K562 (cell line): ENCODE data around the gene GPR183. TPM values are rescaled to one million over a fixed set of nuclear protein-coding genes. Genes with fewer than 3 reads are reported as not detected.

Experiments
- ARID1B ChIP-seq: fragments of 450-650 bp; IDR thresholded peaks from 2 replicates; pipeline ENCODE4 v1.6.1; 2016; ENCODE audit warnings: antibody characterized with exemption, mild to moderate bottlenecking, inconsistent platforms
- ATF3 ChIP-seq, 2 experiments: fragments of 450-650 bp in 1 of 2; sonication (generic) in 1 of 2; formaldehyde crosslinking in 1 of 2; IDR thresholded peaks in 1 of 2; conservative IDR thresholded peaks in 1 of 2; 2 replicates each; pipeline versions ENCODE4 v1.6.1 to v1.8.1; 2016 to 2023; ENCODE audit warnings: mild to moderate bottlenecking in 2 of 2, moderate library complexity in 2 of 2, inconsistent platforms in 1 of 2, missing genetic modification reagents in 1 of 2
- BACH1 ChIP-seq: fragments of 200-800 bp; sonication (Bioruptor generic); IDR thresholded peaks from 2 replicates; pipeline ENCODE4 v1.6.1; 2016; ENCODE audit warnings: missing genetic modification characterization, missing compliant biosample characterization
- CREBBP ChIP-seq: IDR thresholded peaks from one replicate; pipeline ENCODE4 v1.6.1; 2012; ENCODE audit warnings: low read depth, mild to moderate bottlenecking, control low read depth, inconsistent platforms, low read length
- CREM ChIP-seq: IDR thresholded peaks from 2 replicates; pipeline ENCODE4 v1.6.1; 2014; ENCODE audit warnings: antibody characterized with exemption, low read depth
- FOXJ3 ChIP-seq: sonication (generic); formaldehyde crosslinking; IDR thresholded peaks from 2 replicates; pipeline ENCODE4 v1.4.0; 2020; ENCODE audit warnings: mild to moderate bottlenecking, missing genetic modification reagents
- HMBOX1 ChIP-seq: sonication (generic); IDR thresholded peaks from 2 replicates; pipeline ENCODE4 v1.6.1; 2016
- HMG20A ChIP-seq: fragments of 450-650 bp; formaldehyde crosslinking; conservative IDR thresholded peaks from 2 replicates; pipeline ENCODE4 v1.4.0; 2020; ENCODE audit warnings: mild to moderate bottlenecking, mixed read lengths
- HOXB6 ChIP-seq: fragments of 250-450 bp; sonication (Bioruptor Pico); IDR thresholded peaks from 2 replicates; pipeline ENCODE4 v1.5.1; 2022; ENCODE audit warnings: mild to moderate bottlenecking, borderline replicate concordance
- HSF4 ChIP-seq: fragments of 250-450 bp; sonication (Bioruptor Pico); IDR thresholded peaks from 2 replicates; pipeline ENCODE4 v2.1.2; 2022; ENCODE audit warnings: mild to moderate bottlenecking, moderate library complexity, borderline replicate concordance
- KLF10 ChIP-seq: fragments of 250-450 bp; sonication (Bioruptor Pico); IDR thresholded peaks from 2 replicates; pipeline ENCODE4 v1.6.1; 2021; ENCODE audit warnings: matching md5 sums
- NR2F6 ChIP-seq: fragments of 450-650 bp; formaldehyde crosslinking; IDR thresholded peaks from 2 replicates; pipeline ENCODE4 v1.4.0; 2020; ENCODE audit warnings: mild to moderate bottlenecking
- NRF1 ChIP-seq, 2 experiments: fragments of 450-650 bp; IDR thresholded peaks in 1 of 2; conservative IDR thresholded peaks in 1 of 2; 2 replicates each; pipeline ENCODE4 v1.6.1; 2014; ENCODE audit warnings: mild to moderate bottlenecking in 2 of 2
- OTX1 ChIP-seq: fragments of 450-650 bp; formaldehyde crosslinking; IDR thresholded peaks from 2 replicates; pipeline ENCODE4 v1.4.0; 2022; ENCODE audit warnings: mild to moderate bottlenecking
- PHB2 ChIP-seq: fragments of 450-650 bp; IDR thresholded peaks from 2 replicates; pipeline ENCODE4 v1.6.1; 2017; ENCODE audit warnings: low read depth
- RAD51 ChIP-seq: fragments of 450-650 bp; IDR thresholded peaks from 2 replicates; pipeline ENCODE4 v1.7.1; 2016; ENCODE audit warnings: low read depth, mild to moderate bottlenecking, borderline replicate concordance
- SNIP1 ChIP-seq: fragments of 450-650 bp; IDR thresholded peaks from 2 replicates; pipeline ENCODE4 v1.7.1; 2017; ENCODE audit warnings: low read depth, mild to moderate bottlenecking
- TSC22D4 ChIP-seq: fragments of 450-650 bp; IDR thresholded peaks from 2 replicates; pipeline ENCODE4 v1.6.1; 2016; ENCODE audit warnings: missing genetic modification characterization, missing biosample characterization, control low read depth
- UBTF ChIP-seq, 2 experiments: IDR thresholded peaks; 2 replicates each; pipeline ENCODE4 v1.6.1; 2012; ENCODE audit warnings: improper control_type of control experiment in 2 of 2, low read depth in 2 of 2, low read length in 2 of 2, borderline replicate concordance in 1 of 2
- ZNF444 ChIP-seq: fragments of 250-450 bp; sonication (Bioruptor Pico); IDR thresholded peaks from 2 replicates; pipeline ENCODE4 v1.4.0; 2020; ENCODE audit warnings: mild to moderate bottlenecking, moderate library complexity
- ZNF766 ChIP-seq: fragments of 200-800 bp; sonication (Bioruptor generic); conservative IDR thresholded peaks from 2 replicates; pipeline ENCODE4 v1.6.1; 2016; ENCODE audit warnings: missing genetic modification characterization, missing compliant biosample characterization
- polyA plus RNA-seq, 8 experiments: library from polyadenylated mRNA; depleted of rRNA in 4 of 8; stranded (reverse) in 5 of 8; unstranded in 3 of 8; fragments of >200 nt; fragmentation: Nextera tagmentation in 2 of 8; fragmentation: Illumina TruSeq in 1 of 8; extraction: Ambion mirVana in 2 of 8; extraction: Trizol in 1 of 8; gene quantifications; 2 replicates each; pipeline versions ENCODE4 v1.2.1 to v1.2.3, GENCODE V29; 2011 to 2014; ENCODE audit warnings: inconsistent platforms in 1 of 8, missing spikeins in 1 of 8
- total RNA-seq, 7 experiments: library from RNA; depleted of rRNA in 6 of 7; stranded (reverse); fragments of >200 nt in 6 of 7; fragmentation: Illumina TruSeq in 2 of 7; extraction: Trizol in 2 of 7; gene quantifications; 2 replicates each; pipeline versions ENCODE4 v1.2.1 to v1.2.3, GENCODE V29; 2011 to 2021; ENCODE audit warnings: low replicate concordance in 1 of 7
- TF ChIP-seq, protein P1 (sequence below): fragments of 450-650 bp; formaldehyde crosslinking; IDR thresholded peaks from 2 replicates; pipeline ENCODE4 v1.4.0; 2022; ENCODE audit warnings: missing genetic modification characterization

The GPR183 gene
- total and polyA plus RNA-seq, 9 of the 15 experiments (the other 6 are each of a cell fraction or from before 2014, with no cell fraction given) = 1.3 to 10.2 (median 3.7) TPM

- TF ChIP-seq ATF3 (IDR thresholded peaks at IDR 0.05) (peak; percentile 16; the same call in 1 of the 2 replicates), ATF3 (CRISPR knock-in tag; conservative IDR thresholded peaks at IDR 0.05) (no peak), CREBBP (no peak), PHB2 (no peak), HSF4 (CRISPR knock-in tag) (no peak), SNIP1 (no peak), UBTF (IDR thresholded peaks at IDR 0.05; ENCODE audit: borderline replicate concordance in 1 of 2, low read depth in 2 of 2, low read length in 2 of 2) (no peak), HOXB6 (CRISPR knock-in tag) (no peak), TSC22D4 (tag) (no peak), NR2F6 (no peak), FOXJ3 (CRISPR knock-in tag) (no peak), KLF10 (CRISPR knock-in tag) (no peak), ZNF766 (CRISPR knock-in tag) (0 out of 2 replicates have a peak, but pooled peaks have one; percentile 53), NRF1 (conservative IDR thresholded peaks at IDR 0.05 in 1 of 2, IDR thresholded peaks at IDR 0.05 in 1 of 2) (no peak), ARID1B (peak; percentile 41), BACH1 (tag) (no peak), RAD51 (no peak), HMBOX1 (0 out of 2 replicates have a peak, but pooled peaks have one; percentile 29), OTX1 (CRISPR knock-in tag) (no peak), HMG20A (CRISPR knock-in tag) (no peak), CREM (no peak), ZNF444 (no peak)
- TF ChIP-seq, protein P1, sequence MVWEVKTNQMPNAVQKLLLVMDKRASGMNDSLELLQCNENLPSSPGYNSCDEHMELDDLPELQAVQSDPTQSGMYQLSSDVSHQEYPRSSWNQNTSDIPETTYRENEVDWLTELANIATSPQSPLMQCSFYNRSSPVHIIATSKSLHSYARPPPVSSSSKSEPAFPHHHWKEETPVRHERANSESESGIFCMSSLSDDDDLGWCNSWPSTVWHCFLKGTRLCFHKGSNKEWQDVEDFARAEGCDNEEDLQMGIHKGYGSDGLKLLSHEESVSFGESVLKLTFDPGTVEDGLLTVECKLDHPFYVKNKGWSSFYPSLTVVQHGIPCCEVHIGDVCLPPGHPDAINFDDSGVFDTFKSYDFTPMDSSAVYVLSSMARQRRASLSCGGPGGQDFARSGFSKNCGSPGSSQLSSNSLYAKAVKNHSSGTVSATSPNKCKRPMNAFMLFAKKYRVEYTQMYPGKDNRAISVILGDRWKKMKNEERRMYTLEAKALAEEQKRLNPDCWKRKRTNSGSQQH (CRISPR knock-in tag) = no peak
Measured at GRCh38 chr13:99339736-99340397, 32.7 kb upstream of the GPR183 start (continued).
